SKM-1 treated with dmso at 0.1 percent for 144 hours (cell line): ENCODE data around the gene ULK1.

Experiments used
- DNase-seq: peaks from one replicate; lab custom pipeline; 2025; ENCODE audit not compliant: unreplicated experiment; lab: John Stamatoyannopoulos, UW

Gene ULK1

GRCh38 chr12:131907379-131908091 lies 13.1 kb downstream of the ULK1 start:
- DNase-seq: no peak

- DNase-seq: no peak
These were observed 14.0 kb downstream of the ULK1 start for GRCh38 chr12:131908092-131909080.

DNA sequence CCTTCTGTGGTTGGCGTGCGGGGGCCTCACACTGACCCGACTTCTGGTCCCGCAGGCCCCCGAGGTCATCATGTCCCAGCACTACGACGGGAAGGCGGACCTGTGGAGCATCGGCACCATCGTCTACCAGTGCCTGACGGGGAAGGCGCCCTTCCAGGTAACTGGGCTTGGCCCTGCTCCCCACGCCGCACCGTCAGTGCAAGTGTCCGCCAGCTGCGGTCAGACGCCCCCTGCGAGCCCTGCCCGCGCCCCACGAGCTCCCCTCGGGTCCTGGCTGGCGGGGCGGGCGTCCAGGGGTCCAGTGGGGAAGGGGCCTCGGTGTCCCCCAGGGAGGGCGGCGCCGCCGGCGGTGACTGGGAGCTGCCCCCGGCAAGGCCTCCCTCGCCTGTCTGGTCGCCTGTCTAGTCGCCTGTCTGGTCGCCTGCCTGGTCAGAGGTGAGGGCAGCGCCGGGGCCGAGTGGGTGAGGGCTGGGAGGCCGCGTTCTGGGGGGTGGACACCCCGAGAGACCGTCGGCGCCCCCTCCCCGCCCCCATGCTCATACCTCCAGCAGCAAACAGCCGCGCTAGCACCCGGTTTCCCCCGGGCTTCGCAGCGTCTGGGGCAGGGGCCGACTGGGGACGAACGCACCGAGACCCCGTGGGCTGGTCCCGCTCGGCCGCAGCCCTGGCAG lies 14.8 kb downstream of the ULK1 start:
- no peak for DNase-seq

GRCh38 chr12:131909752-131910219 lies 15.4 kb downstream of the ULK1 start:
- DNase-seq: no peak

DNA sequence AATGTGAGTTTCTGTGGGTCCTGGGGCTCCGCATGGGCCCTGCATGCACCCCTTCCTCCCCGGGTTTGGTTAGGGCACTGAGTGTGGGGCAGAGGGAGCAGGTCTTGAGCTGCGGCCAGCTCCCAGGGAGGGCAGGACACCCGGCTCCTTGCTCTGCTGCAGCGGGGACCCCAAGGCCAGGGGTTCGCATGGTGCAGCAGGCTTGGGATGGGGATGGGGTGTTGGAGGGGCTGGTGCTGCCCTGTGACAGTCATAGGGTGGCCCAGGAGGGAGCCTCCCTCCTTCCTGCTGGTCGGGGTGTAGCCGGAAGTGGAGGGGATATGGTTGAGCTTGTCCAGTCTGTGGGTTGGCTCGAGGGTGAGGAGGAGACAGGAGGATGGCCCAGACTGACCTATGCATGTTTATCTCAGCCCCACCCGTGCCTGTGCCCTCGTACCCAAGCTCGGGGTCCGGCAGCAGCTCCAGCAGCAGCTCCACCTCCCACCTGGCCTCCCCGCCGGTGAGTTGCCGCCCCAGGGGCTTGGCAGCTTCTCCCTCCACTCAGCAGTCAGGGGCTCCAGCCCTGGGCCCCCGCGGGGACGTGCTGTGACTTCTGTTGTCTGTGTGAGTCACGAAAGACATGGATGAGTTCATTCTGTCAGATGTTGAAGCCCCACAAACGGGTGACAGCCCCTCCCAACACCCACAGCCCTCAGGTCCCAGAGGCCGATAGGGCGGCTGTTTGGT lies 16.0 kb downstream of the ULK1 start:
- DNase-seq: no peak

DNA sequence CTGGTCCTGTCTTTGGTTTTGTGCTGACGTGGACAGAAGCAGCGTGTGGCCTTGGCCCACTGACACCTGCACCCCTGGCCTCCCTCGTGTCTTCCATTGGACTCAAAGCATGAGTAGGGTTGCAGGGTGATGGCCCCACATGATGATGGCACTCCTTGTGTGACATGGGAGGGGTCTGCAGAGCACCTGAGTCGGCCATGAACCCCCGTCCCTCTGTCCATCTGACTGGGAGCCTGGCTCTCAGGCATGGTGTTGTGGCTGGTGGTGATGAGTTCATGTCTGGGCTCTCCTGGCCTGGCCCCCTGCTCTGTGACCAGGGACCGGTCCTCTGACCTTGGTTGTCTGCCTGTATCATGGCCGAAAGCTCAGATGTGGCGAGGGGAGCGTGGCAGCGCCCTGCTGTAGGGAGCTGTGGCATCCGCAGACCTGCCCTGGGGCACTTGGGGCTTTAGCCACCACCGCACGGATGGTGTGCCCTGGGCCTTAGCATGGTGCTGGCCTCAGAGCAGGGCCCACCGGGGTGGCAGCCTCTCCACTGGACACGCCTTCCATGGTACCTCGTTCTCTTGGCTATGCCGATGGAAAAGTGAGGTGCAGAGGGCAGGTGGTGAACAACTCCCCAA lies 16.7 kb downstream of the ULK1 start:
- DNase-seq: no peak

DNA sequence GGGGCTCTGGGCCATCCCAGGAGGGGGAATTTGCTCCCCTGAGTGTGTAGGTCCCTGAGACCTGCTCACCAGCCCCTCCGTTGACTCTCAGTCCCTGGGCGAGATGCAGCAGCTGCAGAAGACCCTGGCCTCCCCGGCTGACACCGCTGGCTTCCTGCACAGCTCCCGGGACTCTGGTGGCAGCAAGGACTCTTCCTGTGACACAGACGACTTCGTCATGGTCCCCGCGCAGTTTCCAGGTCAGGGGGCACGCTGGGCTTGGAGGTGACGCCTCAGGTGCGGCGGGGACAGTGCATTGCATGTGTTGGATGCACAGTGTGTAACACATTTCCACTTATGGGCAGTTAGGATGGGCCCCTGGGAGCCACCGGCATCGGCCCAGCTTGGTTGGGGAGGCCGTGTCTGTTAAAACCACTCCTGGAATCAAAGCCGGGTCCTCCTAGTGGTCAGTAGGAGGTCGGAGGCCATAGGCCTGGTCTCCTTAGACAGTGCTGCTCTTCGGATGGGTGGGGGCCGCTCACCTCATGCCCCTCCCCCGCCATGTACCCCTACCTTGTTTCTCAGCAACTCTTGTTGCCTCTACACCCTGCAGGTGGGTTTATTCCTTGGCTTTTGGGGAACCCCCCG lies 17.5 kb downstream of the ULK1 start:
- DNase-seq: no peak

DNA sequence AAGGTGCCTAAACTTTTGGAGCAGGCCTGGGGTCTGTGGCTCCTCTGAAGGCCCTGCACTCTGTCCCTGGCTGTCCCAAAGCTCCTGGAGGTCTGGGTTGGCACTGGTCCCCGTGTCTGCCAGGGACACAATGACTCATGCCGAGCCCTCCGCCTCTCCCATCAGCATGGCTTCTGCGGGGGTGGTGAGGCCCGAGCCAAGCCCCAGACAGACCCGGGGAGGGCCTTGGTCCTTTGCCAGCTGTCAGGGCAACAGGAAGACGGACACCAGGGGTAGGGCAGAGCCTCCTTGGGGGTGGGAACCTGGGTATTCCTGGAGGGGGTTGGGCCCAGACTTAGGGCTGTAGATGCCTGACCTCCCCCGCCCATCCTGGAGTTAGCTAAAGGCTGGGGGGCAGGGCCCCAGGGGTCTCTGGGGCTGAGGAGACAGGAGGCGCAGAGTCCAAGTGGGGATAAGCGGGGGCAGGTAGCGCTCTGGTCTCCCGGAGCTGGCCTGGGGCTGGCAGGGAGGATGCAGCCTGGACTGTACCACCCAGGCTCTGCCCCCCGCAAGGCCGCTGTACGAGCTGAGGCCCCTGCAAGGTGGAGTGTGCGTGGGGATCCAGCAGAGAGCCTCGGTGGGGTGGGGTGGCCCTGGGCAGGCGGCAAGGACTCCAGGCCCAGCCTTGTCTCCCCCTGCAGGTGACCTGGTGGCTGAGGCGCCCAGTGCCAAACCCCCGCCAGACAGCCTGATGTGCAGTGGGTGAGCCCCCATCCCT lies 18.3 kb downstream of the ULK1 start:
- DNase-seq: no peak

DNA sequence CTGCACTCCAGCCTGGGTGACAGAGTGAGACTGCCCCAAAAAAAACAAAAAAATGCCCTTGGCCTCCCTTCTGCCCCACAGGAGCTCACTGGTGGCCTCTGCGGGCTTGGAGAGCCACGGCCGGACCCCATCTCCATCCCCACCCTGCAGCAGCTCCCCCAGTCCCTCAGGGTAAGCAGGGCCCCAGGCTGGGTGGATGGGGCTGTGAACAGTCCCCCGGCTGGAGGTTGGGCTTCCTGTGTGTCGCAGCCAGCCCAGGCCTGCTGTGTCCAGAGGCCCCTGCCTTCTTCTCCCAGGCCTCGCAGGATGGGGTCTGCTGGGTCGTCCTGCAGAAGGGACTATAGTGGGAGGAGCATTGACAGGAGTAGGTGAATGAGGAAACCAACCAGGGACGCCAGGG lies 19.2 kb downstream of the ULK1 start:
- DNase-seq: no peak

GRCh38 chr12:131914179-131914702 lies 19.8 kb downstream of the ULK1 start:
- no peak for DNase-seq

- no peak for DNase-seq
These were observed 20.7 kb downstream of the ULK1 start for GRCh38 chr12:131915000-131915689.

GRCh38 chr12:131915823-131916222 lies 21.4 kb downstream of the ULK1 start:
- DNase-seq: no peak

DNA sequence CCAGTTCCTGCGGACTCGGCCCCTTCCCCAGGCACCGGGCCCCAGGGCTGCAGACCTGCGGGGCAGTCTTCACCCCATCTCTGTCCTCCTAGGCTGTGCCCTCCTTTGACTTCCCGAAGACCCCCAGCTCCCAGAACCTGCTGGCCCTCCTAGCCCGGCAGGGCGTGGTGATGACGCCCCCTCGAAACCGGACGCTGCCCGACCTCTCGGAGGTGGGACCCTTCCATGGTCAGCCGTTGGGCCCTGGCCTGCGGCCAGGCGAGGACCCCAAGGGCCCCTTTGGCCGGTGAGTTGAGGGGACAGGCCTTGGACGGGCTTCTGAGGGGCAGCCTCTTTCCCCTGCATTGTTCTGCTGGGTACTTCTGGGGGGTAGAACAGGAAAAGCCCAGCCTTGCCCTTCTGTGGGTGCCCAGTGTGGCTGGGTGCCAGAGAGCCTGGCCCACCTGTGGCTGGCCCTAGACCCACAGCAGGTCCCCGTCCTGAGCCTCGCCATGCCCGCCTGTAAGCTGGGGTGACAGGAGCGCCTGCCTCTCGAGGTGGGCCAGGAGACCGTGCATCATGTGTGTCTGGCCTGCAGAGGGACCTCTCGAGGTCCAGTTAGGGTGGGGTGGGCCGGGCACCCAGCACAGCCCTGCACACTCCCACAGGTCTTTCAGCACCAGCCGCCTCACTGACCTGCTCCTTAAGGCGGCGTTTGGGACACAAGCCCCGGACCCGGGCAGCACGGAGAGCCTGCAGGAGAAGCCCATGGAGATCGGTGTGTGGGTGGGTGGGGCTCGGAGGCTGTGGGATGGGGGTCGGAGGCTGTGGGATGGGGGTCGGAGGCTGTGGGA lies 22.1 kb downstream of the ULK1 start:
- no peak for DNase-seq

DNA sequence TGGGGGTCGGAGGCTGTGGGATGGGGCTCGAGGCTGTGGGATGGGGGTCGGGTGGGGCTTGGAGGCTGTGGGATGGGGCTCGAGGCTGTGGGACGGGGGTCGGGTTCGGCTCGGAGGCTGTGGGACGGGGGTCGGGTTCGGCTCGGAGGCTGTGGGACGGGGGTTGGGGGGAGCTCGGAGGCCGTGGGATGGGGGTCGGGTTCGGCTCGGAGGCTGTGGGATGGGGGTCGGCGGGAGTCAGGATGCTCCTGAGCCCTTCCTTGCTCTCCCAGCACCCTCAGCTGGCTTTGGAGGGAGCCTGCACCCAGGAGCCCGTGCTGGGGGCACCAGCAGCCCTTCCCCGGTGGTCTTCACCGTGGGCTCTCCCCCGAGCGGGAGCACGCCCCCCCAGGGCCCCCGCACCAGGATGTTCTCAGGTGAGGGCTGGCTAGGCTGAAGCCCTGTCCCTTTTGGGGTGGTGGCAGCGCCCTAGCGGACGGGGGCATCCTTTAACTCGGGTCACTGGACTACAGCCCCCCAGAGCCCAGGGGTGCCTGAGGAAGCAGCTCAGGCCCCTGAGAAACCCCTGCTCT lies 22.8 kb downstream of the ULK1 start:
- no peak for DNase-seq

- DNase-seq: no peak
These were observed 23.4 kb downstream of the ULK1 start for GRCh38 chr12:131917711-131918306.

GRCh38 chr12:131918311-131919050 lies 24.1 kb downstream of the ULK1 start:
- DNase-seq: no peak
